GM19023 (cell line): ENCODE data around the gene CHST4.
"Not testable (repeated sequence)": the region's sequence is repeated elsewhere in the genome, so short reads cannot be mapped to it uniquely, and the experiment has no call there.

Source experiments
- ATAC-seq: cut with Tn5 transposase; IDR thresholded peaks from one replicate; pipeline ENCODE4 v1.9.1; 2021; ENCODE audit warnings: mild to moderate bottlenecking, moderate library complexity; ENCODE audit not compliant: unreplicated experiment

The CHST4 gene

GRCh38 chr16:71520550-71520949 lies 5.7 kb upstream of the CHST4 start:
- ATAC-seq: no peak

- no peak for ATAC-seq
These were observed 1.4 kb upstream of the CHST4 start for GRCh38 chr16:71524566-71525553.

GRCh38 chr16:71528257-71528656 lies 2.0 kb downstream of the CHST4 start:
- ATAC-seq: no peak

- no peak for ATAC-seq
These were observed 2.6 kb downstream of the CHST4 start for GRCh38 chr16:71528863-71529262.

DNA sequence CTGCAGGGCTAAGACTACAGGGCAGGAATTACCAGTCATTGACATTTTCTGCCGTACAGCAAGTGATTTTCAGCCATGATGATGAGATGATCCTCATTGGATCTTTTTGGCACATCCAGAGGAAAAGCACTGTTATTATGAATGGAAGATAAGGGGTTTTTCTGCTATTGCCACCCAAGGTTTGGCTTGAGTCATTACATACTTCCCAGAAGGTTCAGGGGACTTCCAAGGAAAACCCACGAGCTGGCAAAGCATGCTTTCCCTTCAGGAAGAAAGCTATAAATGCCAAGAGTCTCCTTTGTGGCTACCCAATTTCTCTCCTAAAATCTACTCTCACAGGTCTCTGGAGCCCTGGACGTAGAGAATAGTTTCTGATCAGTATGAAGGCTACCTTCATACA lies 6.1 kb downstream of the CHST4 start:
- ATAC-seq: no peak

GRCh38 chr16:71536752-71537499 lies 10.7 kb downstream of the CHST4 start:
- ATAC-seq: no peak

DNA sequence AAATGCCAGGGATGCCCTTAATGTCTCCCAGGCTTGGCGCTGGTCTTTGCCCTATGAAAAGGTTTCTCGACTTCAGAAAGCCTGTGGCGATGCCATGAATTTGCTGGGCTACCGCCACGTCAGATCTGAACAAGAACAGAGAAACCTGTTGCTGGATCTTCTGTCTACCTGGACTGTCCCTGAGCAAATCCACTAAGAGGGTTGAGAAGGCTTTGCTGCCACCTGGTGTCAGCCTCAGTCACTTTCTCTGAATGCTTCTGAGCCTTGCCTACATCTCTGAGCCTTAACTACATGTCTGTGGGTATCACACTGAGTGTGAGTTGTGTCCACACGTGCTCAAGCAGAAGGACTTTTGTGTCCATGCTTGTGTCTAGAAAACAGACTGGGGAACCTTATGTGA lies 11.4 kb downstream of the CHST4 start:
- peak; percentile 81 for ATAC-seq

- ATAC-seq: no peak
These were observed 16.2 kb downstream of the CHST4 start for GRCh38 chr16:71542377-71542776.

DNA sequence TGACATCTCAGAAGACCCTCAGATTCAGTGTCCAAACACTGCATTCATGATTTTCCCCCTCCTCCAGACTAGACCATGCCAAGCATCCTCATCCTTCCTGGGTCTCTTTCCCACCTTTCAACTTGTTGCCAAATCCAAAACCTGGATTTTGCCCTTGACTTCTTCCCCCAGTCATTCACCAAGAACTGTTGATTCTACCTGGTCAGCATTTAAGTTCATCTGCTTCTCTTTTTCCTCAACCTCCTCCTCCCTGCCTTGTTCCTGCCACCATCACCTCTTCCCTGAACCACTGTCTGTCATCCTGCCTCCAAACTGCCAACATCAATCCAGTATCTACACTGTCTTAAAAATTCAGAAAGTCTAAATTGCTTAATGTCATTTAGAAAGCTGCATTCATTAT lies 20.9 kb downstream of the CHST4 start:
- ATAC-seq: no peak

DNA sequence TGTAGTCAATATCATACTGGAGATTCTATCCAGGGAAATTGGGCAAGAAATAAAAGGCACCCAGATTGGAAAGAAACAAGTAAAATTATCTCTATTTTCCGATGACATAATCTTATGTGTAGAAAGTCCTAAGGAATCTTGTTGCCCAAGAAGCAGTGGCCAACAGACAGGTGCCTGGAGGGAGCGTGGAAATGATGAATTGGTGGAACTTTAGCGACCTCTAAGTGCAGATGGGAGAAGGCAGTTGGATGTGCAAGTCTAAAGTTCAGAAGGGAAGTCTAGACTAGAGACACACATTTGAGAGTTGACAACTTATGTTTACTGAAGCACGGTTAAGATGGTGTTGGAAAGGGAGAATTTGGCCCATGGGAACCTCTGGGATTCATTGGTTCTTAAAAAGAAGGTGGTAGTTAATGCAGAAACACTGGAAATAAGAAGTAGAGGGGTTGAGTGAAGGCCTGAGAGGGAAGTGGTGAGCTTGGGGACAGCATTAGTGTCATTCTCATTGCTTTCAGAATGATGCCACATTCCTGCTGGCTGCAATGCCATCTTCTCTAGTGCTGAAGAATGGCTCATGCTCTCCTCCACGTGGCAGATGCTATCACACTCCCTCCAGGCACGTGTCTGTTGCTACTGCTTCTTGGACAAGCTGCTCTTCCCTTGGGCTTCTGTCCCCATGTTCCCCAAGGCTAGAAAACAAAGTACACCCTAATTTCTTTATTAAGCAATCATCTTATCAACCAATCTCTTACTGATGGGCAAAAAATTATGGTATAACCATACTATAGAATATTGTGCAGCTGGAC lies 26.7 kb downstream of the CHST4 start:
- no peak for ATAC-seq

DNA sequence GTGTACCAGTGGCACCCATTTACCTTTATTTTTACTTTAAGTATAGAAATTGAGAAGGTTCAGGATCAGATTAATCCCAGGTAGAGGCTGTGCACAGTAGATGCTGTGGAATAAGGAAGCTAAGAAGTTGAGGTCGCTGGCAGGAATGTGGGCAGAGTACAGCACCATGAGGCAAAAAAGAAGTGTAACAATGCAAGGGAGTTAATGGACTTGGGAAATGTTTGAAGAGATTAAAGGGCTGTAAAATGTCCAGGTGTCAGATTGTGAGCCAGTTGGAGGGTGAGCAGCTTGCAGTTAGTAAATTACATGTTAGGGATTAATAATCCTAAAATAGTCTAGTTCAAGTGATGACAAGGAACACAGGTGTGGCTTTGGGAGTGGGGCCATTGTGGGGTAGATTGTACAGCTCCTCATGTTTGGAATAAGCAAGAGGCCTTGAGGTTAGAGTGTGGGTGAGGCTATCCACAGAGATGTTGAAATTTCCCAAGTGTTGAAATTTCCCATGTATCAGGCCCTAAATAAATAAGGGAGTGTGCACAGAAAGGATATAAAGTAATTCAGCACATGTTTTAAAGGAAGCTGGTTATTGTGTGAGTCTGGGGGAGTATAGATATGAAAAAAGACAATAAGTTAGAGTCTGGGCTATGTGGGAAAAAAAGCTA lies 29.1 kb downstream of the CHST4 start:
- no peak for ATAC-seq

- ATAC-seq: no peak
These were observed 31.1 kb downstream of the CHST4 start for GRCh38 chr16:71557299-71557698.

DNA sequence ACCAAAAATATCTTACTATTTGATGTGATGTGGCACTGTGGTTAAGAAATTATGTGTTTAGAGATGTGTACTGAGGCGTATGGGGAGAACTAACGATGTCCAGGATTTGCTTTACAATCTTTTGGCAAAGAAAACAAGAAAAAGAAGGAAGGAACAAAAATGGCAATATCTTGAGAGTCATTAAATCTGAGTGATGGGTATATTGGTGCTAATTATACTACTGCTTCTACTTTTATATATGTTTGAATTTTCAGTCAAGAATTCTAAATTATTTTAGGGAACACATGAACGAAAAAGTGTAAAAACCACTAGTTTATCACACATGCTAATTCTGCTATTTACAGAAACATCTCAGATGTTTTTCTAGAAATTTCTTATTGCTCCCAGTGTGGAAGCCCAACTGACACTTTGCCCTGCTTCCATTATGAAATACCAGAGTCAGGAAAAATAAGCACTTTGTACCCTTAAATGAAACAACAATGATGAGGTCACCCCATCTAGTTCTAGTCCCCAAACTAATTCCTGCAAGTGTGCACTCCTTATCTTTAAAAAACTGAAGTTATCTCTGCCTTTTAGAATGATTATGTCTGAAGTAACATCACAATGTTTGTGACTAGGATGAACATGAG lies 31.8 kb downstream of the CHST4 start:
- ATAC-seq: no peak

- no peak for ATAC-seq
These were observed 33.6 kb downstream of the CHST4 start for GRCh38 chr16:71559855-71560254.

DNA sequence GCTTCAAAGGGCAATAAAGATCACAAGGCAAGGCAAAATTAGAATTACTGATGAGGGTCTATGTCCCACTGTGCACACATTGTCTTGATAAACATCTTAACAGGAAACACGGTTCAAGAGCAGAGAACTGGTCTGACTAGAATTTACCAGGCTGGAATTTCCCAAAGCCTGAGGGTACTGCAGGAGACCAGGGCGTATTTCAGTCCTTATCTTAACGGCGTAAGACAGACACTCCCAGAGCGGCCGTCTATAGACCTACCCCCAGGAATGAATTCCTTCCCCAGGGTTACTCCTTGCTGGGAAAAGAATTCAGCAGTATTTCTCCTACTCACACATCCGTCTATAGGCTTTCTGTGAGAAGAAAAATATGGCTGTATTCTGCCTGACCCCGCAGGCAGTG lies 35.7 kb downstream of the CHST4 start:
- not testable (repeated sequence) for ATAC-seq

DNA sequence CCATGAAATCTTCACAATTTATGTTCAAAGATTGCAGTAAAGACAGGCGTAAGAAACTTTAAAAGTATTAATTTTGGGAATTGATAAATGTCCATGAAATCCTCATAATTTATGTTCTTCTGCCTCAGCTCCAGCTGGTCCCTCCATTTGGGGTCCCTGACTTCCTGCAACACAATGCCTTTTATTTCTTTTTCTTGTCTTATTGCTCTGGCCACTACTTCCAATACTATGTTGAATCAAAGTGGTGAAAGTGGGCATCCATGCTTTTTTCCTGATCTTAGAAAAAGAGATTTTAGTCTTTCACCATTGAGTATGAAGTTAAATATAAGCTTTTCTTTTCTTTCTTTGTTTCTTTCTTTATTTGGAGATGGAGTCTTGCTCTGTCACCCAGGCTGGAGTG lies 36.3 kb downstream of the CHST4 start:
- no peak for ATAC-seq

- peak; percentile 1 for ATAC-seq
These were observed 38.2 kb downstream of the CHST4 start for GRCh38 chr16:71564335-71564967.

DNA sequence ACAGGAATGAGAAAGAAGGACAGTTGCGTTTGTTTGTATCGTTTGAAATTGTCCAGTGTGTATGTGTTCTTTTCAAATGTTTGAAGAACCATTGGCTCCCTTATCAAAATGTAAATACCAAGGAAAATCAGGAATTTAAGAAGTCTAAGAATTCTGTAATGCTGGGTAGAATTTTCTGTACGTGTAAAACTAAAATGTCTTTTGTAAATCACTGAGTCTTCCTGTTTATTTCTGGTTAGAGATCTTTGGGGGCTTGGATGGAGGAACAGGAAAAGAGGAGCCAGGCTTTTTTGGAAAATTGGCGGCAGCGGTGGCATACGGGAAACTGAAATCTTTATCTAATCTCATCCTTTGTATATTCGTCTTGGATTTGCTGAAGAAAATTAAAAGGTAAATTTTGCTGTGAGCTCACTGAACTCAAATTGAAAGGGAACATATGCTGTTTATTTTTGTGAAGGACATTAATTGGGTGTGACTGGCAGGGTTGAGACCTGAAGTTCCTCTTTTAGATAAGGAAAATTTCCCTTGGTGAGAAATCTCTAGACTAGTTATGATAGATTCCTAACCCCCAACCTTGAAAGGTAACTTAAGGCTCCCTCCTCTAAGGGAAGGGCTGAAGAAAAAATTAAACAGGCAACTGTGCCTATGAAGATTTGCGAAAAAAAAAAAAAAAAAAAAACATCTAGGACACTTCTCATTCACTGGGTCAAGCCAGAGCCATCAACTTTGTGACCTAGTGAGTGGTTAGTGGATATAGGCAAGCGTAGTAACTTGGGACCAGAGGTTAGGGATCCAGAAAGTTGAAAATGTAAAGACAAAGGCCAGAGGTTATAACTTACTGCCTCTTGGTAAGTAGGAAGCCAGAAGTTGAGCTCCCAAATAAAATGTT lies 39.8 kb downstream of the CHST4 start:
- no peak for ATAC-seq

DNA sequence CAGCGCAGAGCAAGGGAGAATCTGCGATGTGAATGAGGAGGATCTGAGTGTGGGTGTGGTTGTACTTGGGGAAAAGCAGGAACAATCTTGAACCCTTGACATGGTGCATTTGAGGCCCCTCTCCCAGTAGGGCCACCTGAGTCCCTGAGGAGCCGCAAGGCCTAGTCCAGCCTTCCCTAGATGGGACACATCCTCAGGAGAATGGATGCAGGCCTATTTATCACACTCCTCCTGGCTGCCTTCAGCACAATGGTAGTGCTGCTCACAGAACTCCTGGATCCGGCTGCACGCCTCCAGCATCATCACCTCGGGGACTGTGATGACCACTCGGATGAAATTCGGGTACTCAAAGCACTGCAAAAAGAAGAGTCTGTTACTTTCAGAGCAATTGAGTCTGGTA lies 41.7 kb downstream of the CHST4 start:
- no peak for ATAC-seq
